NCI-H82 treated with DMSO at 0.1 percent for 48 hours (cell line): Measurements from ENCODE around the gene RREB1.
A peak's percentile ranks its signal among the peaks of the same experiment; 100 is the strongest.

Experiments used
- DNase-seq: peaks from one replicate; lab custom pipeline; 2025; ENCODE audit not compliant: unreplicated experiment; lab: John Stamatoyannopoulos, UW

RREB1 gene, protein sequence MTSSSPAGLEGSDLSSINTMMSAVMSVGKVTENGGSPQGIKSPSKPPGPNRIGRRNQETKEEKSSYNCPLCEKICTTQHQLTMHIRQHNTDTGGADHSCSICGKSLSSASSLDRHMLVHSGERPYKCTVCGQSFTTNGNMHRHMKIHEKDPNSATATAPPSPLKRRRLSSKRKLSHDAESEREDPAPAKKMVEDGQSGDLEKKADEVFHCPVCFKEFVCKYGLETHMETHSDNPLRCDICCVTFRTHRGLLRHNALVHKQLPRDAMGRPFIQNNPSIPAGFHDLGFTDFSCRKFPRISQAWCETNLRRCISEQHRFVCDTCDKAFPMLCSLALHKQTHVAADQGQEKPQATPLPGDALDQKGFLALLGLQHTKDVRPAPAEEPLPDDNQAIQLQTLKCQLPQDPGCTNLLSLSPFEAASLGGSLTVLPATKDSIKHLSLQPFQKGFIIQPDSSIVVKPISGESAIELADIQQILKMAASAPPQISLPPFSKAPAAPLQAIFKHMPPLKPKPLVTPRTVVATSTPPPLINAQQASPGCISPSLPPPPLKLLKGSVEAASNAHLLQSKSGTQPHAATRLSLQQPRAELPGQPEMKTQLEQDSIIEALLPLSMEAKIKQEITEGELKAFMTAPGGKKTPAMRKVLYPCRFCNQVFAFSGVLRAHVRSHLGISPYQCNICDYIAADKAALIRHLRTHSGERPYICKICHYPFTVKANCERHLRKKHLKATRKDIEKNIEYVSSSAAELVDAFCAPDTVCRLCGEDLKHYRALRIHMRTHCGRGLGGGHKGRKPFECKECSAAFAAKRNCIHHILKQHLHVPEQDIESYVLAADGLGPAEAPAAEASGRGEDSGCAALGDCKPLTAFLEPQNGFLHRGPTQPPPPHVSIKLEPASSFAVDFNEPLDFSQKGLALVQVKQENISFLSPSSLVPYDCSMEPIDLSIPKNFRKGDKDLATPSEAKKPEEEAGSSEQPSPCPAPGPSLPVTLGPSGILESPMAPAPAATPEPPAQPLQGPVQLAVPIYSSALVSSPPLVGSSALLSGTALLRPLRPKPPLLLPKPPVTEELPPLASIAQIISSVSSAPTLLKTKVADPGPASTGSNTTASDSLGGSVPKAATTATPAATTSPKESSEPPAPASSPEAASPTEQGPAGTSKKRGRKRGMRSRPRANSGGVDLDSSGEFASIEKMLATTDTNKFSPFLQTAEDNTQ (N-terminal part only)

DNA sequence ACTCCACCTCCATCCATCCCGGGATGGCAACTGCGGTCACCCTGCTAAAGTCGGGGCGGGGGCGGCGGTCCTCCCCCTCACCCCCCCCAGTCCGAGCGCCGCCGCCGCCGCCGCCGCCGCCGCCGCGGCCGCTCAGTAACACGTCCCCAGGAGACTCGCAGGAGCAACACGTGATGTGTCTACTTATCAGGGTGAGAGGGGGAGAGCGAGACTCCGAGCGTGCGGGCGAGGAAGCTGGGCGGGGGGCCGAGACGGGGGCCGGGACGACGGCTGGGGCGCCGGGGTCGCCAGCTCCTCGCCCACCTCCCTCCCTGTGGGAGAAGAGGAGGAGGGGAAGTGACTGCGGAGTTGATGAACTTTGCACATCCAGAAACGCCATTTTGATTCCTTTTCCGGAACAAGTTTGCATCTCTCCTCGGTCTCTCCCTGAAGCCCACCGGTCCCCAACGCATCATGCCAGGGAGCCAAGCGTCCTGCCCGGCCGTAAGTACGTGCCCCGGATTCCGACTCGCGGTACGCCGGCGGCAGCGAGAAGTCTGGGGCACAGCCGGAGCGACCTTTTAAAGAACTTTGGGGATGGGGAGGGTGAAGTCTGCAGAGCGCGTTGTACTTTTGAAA lies at the start of gene RREB1:
TSS of gene RREB1 (plus strand) at position 384 of the 618 bp plus-strand sequence. CDS start 73,951 bp downstream, outside the sequence.
- peak; percentile 24 for DNase-seq

DNA sequence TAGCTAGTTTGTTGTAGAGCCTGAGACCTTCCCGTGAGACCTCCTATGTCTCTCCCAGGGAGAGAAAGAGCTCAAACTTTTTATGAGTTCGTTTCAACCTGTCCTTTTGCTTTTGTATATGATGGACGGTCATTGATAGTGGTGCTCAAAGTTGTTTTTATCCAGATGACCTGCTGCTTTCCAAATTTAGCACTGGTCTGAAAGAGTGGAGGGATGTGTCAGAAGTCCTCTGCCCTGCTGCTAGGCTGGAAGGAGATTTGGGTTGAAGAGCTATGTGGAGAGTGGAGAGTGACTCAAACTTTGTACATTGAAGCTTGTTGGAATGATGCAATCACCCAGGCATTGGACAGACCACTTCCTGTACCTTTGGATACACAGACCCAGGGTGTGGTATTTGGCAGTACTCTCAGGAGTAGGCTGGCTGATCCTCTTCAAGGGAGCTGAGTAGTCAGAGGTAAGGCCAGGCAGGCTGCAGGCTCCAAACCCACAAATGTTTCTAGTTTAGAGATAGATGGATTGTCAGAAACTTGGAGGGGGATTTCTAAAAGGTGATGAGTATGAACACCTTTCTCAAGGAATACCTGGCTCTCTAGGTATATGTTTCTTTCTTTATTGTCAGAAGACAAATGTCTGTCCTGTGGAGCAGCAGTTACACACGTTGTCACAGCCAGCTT lies 49.4 kb upstream of the RREB1 start:
- no peak for DNase-seq

DNA sequence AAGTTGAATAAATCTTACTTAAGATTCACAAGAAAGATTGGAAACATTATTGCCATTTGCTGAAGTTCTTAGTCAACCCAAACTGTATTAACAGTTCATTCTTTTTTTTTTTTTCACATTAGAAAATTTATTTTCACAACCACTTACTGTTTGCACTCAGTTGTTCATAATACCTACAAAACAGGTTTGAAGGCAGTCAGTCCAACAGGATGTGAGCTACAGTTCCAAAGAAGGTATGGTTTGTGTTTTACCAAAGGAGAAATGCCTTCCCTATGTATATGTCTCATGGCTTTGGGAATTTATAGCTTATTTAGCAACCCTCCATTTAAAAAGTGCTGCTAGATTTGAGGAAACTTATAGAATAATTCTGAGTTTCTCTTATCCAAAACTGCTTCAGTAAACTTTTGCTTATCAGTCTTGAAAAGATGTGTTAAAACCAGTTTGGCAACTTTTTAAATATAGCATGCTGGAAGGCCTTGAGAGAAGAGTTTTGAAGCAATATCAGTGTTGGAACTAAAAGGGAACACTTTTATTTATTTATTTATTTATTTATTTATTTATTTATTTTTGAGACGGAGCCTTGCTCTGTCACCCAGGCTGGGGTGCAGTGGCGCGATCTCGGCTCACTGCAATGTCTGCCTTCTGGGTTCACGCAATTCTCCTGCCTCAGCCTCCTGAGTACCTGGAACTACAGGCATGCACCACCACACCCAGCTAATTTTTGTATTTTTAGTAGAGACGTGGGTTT lies 46.8 kb upstream of the RREB1 start:
- no peak for DNase-seq

DNA sequence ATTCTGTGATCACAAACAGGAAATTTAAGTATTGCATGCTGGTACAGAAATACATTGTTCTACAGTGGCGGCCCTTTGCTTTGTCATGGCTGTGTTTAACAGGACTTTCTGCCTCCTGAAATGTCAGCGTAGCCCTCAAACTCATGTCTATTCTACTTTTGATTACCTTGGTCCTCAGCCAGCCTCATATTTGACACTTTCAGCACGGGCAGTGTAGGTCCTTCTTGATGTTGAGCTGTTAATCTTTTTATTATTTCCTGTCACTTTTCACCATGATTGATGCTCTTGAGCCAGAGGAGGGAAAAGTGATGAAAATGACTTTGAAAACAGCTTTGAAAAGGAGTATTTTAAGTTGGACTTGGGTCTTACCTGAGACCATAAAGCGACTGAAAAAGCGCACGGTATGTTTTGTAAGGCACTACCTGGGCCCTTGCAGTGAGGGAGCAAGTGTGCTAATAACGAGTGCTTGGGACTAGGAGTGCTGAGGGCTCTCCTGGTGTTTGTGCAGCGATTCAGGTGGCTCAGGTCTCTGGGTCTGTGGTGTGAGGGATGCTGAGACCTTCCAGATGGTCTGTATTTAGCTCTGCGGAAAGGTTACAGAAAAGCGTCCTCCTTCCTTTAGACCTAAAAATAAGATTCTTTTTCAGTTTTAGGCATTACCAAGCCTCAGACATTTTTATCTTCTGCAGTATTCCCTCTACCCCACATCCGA lies 45.2 kb upstream of the RREB1 start:
- DNase-seq = no peak

DNA sequence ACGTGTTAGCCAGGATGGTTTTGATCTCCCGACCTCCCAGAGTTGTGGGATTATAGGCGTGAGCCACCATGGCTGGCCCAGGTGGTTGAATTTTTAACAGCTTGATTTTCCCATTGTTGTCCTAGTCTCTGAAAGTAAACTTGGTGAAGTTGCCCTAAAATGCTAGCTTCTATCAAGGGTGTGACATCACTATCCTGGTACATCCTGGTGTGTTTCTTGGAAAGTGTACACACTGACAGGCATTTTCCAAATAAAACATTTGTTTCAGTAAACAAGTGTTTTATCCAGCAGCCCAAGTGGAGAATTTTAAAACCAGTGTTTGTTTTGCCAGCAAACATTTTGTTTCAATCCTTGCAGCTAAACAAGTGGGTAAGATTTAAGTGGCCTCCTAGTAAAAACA lies 40.5 kb upstream of the RREB1 start:
- no peak for DNase-seq

DNA sequence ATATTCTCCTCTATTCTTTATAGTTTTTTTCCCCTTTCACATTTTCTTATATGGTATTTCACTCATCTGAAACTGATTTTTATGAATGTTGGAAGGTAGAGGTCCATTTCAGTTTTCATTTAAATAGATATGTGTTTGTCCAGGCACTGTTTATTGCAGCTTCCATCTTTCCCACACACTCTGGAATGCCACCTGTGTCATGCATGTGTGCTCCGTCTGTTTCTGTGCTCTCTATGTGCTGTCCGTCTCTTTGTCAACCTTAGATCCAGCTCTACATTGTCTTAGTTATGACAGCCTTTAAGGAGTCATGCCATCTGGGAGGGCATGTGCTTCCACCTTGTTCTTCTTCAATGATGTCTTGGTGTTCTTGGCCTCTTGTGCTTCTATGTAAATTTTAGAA lies 36.4 kb upstream of the RREB1 start:
- no peak for DNase-seq

DNA sequence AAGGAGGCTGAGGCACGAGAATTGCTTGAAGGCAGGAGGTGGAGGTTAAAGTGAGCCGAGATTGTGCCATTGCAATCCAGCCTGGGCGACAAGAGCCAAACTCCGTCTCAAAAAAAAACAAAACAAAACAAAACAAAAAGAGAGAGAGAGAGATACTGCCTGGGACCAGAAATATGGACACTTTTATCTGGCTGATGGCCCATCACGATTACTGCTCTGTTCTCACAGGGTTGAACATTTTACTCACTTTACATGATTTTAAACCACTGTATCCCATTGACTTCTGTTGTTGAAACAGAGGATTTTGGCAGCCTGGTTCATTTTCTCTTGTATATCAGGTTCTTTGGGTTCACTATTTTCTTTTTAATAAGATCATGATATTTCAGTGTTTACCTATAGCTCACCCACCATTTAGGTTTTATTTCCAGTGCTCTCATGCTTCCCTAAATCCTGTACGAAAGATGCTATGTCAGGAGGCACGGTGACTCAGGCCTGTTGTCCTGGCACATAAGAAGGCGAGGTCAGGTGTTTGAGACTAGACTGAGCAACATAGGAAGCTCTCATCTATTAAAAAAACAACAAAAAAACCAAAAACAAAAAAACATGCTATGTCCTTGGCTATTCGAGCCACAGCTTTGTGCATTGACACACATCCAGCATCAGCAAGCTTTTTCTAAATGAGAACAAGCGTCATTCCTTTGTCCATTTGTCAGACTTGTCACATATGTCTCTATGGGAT lies 34.5 kb upstream of the RREB1 start:
- DNase-seq = no peak

DNA sequence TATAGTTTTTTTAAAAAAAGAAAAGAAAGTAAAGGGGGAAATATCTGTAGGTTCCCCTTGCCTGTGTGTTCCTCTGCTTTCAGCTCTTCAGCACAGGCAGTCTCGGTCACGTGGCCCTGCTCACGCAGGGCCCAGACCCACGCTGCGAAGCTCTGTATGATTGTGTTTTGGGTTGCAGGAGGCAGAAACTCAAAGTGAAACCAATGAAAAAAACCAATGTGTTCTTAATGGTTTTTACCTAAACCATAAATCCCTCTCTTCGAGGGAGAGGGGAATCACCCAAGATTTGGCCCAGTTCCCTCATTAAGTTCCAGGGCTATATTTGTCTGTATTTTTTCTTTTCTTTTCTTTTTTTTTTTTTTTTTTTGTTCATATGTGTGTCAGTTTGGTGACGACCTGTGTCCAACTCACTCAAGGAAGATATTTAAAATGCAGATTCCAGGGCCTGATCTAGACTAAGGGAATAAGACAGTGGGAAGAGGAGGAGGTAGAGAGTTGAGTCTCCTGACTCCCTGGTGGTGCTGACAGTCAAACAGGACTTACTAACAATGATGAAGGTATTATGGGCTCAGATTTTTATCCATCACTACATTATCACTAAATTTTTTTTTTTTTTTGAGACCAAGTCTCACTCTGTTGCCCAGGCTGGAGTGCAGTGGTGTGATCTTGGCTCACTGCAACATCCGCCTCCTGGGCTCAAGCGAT lies 33.8 kb upstream of the RREB1 start:
- no peak for DNase-seq

DNA sequence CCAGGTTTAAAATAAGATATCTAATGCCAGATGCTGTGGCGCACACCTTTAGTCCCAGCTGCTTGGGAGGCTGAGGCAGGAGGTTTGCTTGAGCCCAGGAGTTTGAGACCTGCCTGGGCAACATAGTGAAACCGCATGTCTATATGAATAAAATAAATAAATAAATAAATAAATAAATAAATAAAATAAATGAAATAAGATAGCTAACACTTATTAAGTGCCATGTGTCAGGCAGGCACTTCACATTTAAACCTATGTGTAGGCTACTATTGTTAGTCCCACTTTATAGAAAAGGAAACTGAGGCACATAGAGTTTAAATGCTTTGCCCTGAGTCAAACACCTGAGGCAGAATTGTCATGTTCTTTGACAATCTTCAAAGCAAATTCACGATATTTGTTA lies 32.9 kb upstream of the RREB1 start:
- DNase-seq = no peak

DNA sequence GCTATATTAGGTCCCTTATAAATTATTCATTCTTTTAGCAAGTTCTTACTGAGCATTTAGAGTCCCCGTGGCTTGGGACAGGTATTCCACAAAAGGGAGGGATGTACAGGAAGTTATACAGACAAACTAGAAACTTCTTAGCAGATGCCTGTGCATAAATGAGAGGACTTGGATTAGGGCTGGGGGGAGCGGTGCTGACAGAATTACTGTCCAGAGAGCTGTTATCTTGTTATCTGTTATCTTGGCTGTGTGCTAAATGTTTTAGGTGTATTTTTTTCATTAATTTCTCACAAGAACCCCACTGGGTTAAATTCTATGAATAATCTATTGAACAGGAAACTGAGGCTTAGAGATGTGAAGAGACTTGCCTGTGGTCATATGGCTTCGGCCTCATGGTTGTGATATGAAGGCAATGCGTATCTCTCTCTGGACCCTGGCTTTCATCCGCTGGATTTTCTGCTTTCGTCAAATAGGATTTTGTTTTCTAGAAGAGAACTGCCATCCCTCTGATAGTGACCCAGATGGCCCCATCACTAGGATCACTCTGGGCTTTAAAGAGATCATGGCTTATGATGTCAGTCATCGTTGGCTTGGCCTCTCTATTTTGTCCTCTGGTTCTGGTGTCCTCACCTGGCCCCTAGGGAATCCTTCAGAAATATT lies 32.3 kb upstream of the RREB1 start:
- peak; percentile 91 for DNase-seq

DNA sequence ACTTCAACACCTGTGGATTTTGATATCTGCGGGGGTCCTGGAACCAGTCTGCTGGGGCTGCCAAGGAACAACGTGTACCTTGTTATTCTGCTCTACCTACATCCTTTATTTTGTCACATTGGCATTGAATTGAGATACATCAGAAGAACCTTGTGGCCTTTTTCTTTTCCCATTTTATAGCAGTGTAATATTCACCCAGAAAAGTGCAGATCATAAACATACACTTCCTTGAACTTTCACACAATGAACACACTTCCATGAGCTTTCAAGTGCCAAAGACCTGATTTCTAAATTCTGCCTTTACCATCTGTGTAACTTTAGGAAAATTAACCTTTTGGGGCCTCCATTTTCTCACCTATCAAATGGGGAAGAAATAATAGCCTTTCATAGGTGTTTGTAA lies 29.9 kb upstream of the RREB1 start:
- DNase-seq = no peak

DNA sequence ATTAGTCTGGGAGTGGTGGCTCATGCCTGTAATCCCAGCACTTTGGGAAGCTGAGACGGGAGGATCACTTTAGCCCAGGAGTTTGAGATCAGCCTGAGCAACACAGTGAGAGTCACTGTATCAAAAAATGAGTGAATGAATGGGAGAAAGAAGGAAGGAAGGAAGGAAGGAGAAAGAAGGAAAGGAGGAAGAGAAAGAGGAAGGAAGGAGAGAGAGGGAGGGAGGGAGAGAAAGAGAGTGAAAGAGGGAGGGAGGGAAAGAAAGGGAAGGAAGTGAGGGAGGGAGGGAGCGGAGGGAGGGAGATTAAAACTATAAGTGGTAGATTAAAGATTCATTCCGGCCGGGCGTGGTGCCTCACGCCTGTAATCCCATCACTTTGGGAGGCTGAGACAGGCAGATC lies 28.9 kb upstream of the RREB1 start:
- DNase-seq = peak; percentile 58

DNA sequence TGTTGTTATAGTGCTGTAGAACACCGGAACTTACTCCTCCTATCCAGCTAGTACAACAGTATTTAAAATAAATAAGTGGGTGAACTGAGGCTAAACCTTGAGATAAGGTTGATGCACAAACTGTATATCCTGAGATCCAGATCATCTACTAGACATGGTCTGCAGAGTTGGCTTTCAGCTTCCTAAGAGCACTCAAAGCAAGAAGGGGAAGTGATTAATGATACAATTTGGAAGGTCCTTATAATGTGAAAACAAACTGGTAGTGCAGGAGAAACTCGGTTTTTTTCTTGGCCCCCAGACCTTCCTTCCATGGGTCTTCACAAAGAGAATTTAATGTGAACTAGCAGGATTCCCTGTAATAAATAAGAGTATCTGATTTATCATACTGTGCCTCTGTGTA lies 27.4 kb upstream of the RREB1 start:
- no peak for DNase-seq

DNA sequence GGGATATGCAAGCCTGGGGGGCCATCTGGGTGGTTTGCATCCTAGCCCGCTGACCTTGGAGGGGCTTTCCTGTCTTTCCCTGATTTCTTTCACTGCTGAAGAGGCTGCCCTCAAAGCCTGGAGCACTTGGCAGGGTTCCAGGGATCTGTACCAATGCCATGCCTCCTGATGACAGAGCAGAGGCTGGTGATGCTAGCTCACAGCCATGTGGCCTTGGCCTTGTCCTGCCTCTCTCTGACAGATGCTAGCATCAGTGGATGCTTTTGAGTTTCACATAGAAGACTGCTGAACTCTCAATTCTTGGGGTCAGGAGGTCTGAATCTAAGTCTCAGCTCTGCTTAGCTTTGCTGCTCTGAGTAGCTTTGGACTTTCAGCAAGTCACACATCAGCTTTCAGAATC lies 21.9 kb upstream of the RREB1 start:
- peak; percentile 61 for DNase-seq

DNA sequence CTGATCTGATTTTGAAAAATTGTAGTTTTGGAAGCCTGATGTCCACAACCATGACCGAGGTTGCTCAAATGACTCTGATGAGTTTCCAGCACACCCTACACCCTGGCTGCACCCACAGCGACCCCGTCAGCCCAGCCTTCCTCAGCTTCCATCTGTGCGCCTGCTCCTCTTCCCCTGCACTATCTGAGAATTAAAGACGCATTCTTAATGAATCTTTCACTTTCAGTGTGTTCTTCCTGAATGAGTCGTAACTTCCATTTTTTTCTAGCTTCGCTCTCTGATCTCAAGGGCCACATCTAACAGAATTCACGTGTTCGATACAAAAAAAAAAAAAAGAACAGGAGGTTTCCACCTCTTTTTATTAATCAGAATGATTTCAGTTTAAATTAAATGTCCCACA lies 21.3 kb upstream of the RREB1 start:
- DNase-seq = no peak

DNA sequence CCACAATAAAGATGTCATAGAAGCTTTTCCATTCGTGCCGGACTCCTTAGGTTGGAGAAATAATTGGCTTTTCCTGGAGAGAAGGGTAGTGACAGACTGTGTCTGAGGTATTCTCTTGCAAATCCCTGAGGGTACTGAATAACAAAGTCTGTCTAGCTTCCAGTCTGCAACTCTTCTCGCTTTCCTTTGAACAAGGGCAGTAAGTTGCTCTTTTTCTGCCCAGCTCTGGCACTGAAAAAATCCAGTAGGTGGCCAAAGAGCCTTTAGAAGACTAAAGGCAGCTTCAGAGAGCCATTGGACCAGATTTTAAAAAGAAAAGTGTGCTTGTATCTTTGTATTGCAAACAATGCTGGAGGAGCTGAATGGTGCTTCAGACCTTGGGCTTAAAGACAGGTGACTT lies 20.7 kb upstream of the RREB1 start:
- DNase-seq = peak; percentile 76

DNA sequence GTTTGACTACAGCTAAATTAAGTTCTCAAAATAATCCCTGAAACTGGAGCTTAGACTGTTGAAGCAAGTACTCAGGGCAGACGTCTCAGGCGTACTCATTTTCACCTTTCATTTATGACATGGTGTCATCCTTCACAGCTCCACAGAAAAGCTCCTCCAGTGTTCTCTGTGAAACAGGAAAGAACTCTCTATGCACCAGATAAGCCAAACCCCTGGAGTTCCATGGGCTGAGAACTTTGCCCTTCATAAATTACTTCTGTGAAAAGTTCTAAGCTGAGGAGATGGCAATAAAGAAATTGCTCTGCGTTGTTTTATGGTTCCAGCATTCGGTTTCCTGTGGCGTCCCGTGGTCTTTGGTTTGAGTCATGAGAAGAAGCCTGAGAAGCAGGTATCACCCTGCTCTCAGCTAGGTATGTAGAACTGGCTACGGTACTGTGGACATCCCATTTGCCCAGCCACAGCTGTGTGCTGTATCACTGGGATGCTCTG lies 20.2 kb upstream of the RREB1 start:
- no peak for DNase-seq
